Natural killer cell (primary cell): ENCODE results near the gene KRT222. TPM values are rescaled to one million over a fixed set of nuclear protein-coding genes. Genes with fewer than 3 reads are reported as not detected.
A peak's percentile ranks its signal among the peaks of the same experiment; 100 is the strongest.

Experiments
- ATAC-seq, 3 donors: fragments of 150-1000 bp in 2 of 3; fragments of 200-7000 bp in 1 of 3; cut with Tn5 transposase; 1 replicate in 1 of 3; 2 replicates in 2 of 3; pipeline ENCODE4 v1.10.0; 2021; ENCODE audit warnings: mild to moderate bottlenecking in 2 of 3, moderate library complexity in 2 of 3
- DNase-seq, 2 donors: peaks; one replicate each; pipeline versions ENCODE4 v3.0.0 to v3.0.0-alpha.2; 2013 to 2021; ENCODE audit warnings: mixed read lengths in 1 of 2
- H3K27ac ChIP-seq: one replicate; pipeline ENCODE4 v1.5.1; 2013; ENCODE audit warnings: mild to moderate bottlenecking, low read length
- H3K27me3 ChIP-seq: one replicate; pipeline ENCODE4 v1.6.1; 2013; ENCODE audit warnings: low read length; ENCODE audit not compliant: control insufficient read depth, insufficient read depth
- H3K36me3 ChIP-seq: one replicate; pipeline ENCODE4 v1.6.1; 2013; ENCODE audit warnings: low read length; ENCODE audit not compliant: control insufficient read depth, insufficient read depth
- H3K4me1 ChIP-seq: one replicate; pipeline ENCODE4 v1.6.1; 2013; ENCODE audit warnings: low read length; ENCODE audit not compliant: control insufficient read depth, insufficient read depth
- H3K4me3 ChIP-seq: one replicate; pipeline ENCODE4 v1.5.1; 2013; ENCODE audit warnings: low read length
- H3K9me3 ChIP-seq: one replicate; pipeline ENCODE4 v1.6.1; 2013; ENCODE audit warnings: low read length; ENCODE audit not compliant: control insufficient read depth, insufficient read depth
- H3K27ac Mint-ChIP-seq, 2 donors: one replicate each; pipeline ENCODE4 v1.8.0; 2022; ENCODE audit warnings: mild to moderate bottlenecking in 2 of 2, mixed read lengths in 2 of 2, moderate library complexity in 1 of 2
- H3K27me3 Mint-ChIP-seq, 2 donors: one replicate each; pipeline ENCODE4 v1.8.0; 2022; ENCODE audit warnings: low read depth in 2 of 2, mixed read lengths in 2 of 2
- H3K36me3 Mint-ChIP-seq: one replicate; pipeline ENCODE4 v1.8.0; 2022; ENCODE audit warnings: mixed read lengths
- H3K4me1 Mint-ChIP-seq, 2 donors: one replicate each; pipeline ENCODE4 v1.8.0; 2022; ENCODE audit warnings: mixed read lengths in 2 of 2
- H3K4me3 Mint-ChIP-seq: one replicate; pipeline ENCODE4 v1.8.0; 2022; ENCODE audit warnings: mild to moderate bottlenecking, moderate library complexity, mixed read lengths
- H3K9me3 Mint-ChIP-seq, 2 donors: one replicate each; pipeline ENCODE4 v1.8.0; 2022; ENCODE audit warnings: mixed read lengths in 2 of 2
- CTCF ChIP-seq: fragments of 200-600 bp; IDR thresholded peaks from one replicate; pipeline ENCODE4 v1.8.0; 2022; ENCODE audit warnings: antibody characterized with exemption
- WGBS: methylation state at CpG from one replicate; pipeline ENCODE4 v1.1.7; 2013; ENCODE audit warnings: missing lambda C conversion rate; ENCODE audit not compliant: insufficient coverage; 5-methylcytosine and 5-hydroxymethylcytosine counted together
- intact Hi-C: fragments of 100-400 bp; cut with micrococcal nuclease; formaldehyde crosslinking; loops from one replicate; pipeline ENCODE4 v1.14.2; 2022
- total RNA-seq, 4 donors: library from RNA; stranded (reverse); fragments of 120-200 nt in 1 of 4; gene quantifications; one replicate each; pipeline versions ENCODE4 v1.2.3 to v1.2.4, GENCODE V29; 2013 to 2022

The KRT222 gene
- total RNA-seq, 3 donors from 2014 or later (not counting 1 experiment from before 2014, with no cell fraction given), result not detected

GRCh38 chr17:40612599-40613244 is 52.3 kb downstream of the KRT222 start:
- H3K4me1 Mint-ChIP-seq, result peaks cover 27 to 29% of the 10 kb centered on the region in 2 donors
- Histone ChIP-seq H3K27me3 (no peaks in the 10 kb centered on the region), H3K27ac (peak overlapping the region; percentile 53), H3K4me1 (peaks cover 49% of the 10 kb centered on the region), H3K36me3 (no peaks in the 10 kb centered on the region), H3K4me3 (no peak overlapping the region), H3K9me3 (no peaks in the 10 kb centered on the region)
- WGBS, result 88% methylated on average over 11 of the region's 11 CpGs
- H3K9me3 Mint-ChIP-seq, result no peaks in the 10 kb centered on the region
- no peaks in the 10 kb centered on the region for H3K36me3 Mint-ChIP-seq
- H3K27ac Mint-ChIP-seq, result no peak overlapping the region
- intact Hi-C loops, result no loop called here
- H3K4me3 Mint-ChIP-seq, result no peak overlapping the region
- no peak for ATAC-seq
- peaks cover 0 to 7% of the 10 kb centered on the region in 2 donors for H3K27me3 Mint-ChIP-seq
- no peak for TF ChIP-seq CTCF
- peak in 1 of 2 donors; percentile 89 for DNase-seq

GRCh38 chr17:40611840-40612474 is 53.0 kb downstream of the KRT222 start:
- no peak for ATAC-seq
- Mint-ChIP-seq H3K4me3 (no peak overlapping the region), H3K27me3 (peaks cover 0 to 6% of the 10 kb centered on the region in 2 donors), H3K9me3 (no peaks in the 10 kb centered on the region), H3K4me1 (peaks cover 34 to 36% of the 10 kb centered on the region in 2 donors), H3K27ac (no peak overlapping the region), H3K36me3 (no peaks in the 10 kb centered on the region)
- Histone ChIP-seq H3K9me3 (no peaks in the 10 kb centered on the region), H3K4me3 (no peak overlapping the region), H3K36me3 (no peaks in the 10 kb centered on the region), H3K4me1 (peaks cover 56% of the 10 kb centered on the region), H3K27ac (no peak overlapping the region), H3K27me3 (no peaks in the 10 kb centered on the region)
- WGBS, result 77% methylated on average over 4 of the region's 7 CpGs
- no peak for TF ChIP-seq CTCF
- peak in 1 of 2 donors; percentile 59 for DNase-seq
- intact Hi-C loops, result no loop called here

- Mint-ChIP-seq H3K4me3 (no peak overlapping the region), H3K4me1 (peaks cover 42% of the 10 kb centered on the region in 2 donors), H3K9me3 (no peaks in the 10 kb centered on the region), H3K27me3 (peaks cover 0 to 2% of the 10 kb centered on the region in 2 donors), H3K36me3 (no peaks in the 10 kb centered on the region), H3K27ac (peak overlapping the region; percentile 89 to 92)
- 60% methylated on average over 1 of the region's 2 CpGs for WGBS
- intact Hi-C loops, result no loop called here
- H3K36me3 ChIP-seq, result no peaks in the 10 kb centered on the region
- H3K27ac ChIP-seq, result no peak overlapping the region
- no peaks in the 10 kb centered on the region for H3K27me3 ChIP-seq
- no peak for TF ChIP-seq CTCF
- H3K4me1 ChIP-seq, result peaks cover 59% of the 10 kb centered on the region
- DNase-seq (peak in 1 of 2 donors; percentile 24), ATAC-seq (no peak)
- H3K4me3 ChIP-seq, result no peak overlapping the region
- no peaks in the 10 kb centered on the region for H3K9me3 ChIP-seq
These were observed 54.6 kb downstream of the KRT222 start for GRCh38 chr17:40610359-40610758.
